GM23338 (cell line): ENCODE data around the gene RNGTT. TPM values are rescaled to one million over a fixed set of nuclear protein-coding genes. Genes with fewer than 3 reads are reported as not detected.

ENCODE experiments used
- ATAC-seq: fragments of 200-7000 bp; cut with Tn5 transposase; 3 replicates; pipeline ENCODE4 v1.9.1; 2020
- DNase-seq: peaks from one replicate; pipeline ENCODE4 v3.0.0-alpha.2; 2015; ENCODE audit warnings: low spot score
- H2AFZ ChIP-seq: fragments of 200-600 bp; sonication (generic); 2 replicates; pipeline ENCODE4 v1.8.0; 2016; ENCODE audit warnings: antibody characterized with exemption, mild to moderate bottlenecking, moderate library complexity
- H3F3A ChIP-seq: fragments of 200-600 bp; sonication (generic); replicated peaks from 2 replicates; pipeline ENCODE4 v1.8.0; 2017; ENCODE audit warnings: antibody characterized with exemption, mixed run types, low read depth
- H3K27ac ChIP-seq: fragments of 200-600 bp; sonication (generic); 2 replicates; pipeline ENCODE4 v1.6.1; 2016; ENCODE audit warnings: low read depth
- H3K27me3 ChIP-seq: fragments of 200-600 bp; sonication (generic); 2 replicates; pipeline ENCODE4 v1.8.0; 2016; ENCODE audit warnings: mild to moderate bottlenecking, mixed run types, moderate library complexity; ENCODE audit not compliant: insufficient read depth
- H3K36me3 ChIP-seq: fragments of 200-600 bp; sonication (generic); 2 replicates; pipeline ENCODE4 v1.8.0; 2016; ENCODE audit warnings: mild to moderate bottlenecking; ENCODE audit not compliant: insufficient read depth
- H3K4me1 ChIP-seq: fragments of 200-600 bp; sonication (generic); 2 replicates; pipeline ENCODE4 v1.8.0; 2016; ENCODE audit warnings: mild to moderate bottlenecking, moderate library complexity; ENCODE audit not compliant: insufficient read depth
- H3K4me2 ChIP-seq: fragments of 200-600 bp; sonication (generic); 2 replicates; pipeline ENCODE4 v1.7.1; 2017; ENCODE audit warnings: mixed run types
- H3K4me3 ChIP-seq: fragments of 200-600 bp; sonication (generic); 2 replicates; pipeline ENCODE4 v1.6.1; 2016; ENCODE audit warnings: mixed run types
- H3K79me2 ChIP-seq: fragments of 200-600 bp; sonication (generic); replicated peaks from 2 replicates; pipeline ENCODE4 v1.8.0; 2017; ENCODE audit warnings: mild to moderate bottlenecking; ENCODE audit not compliant: insufficient read depth
- H3K9me2 ChIP-seq: fragments of 200-600 bp; sonication (generic); 2 replicates; pipeline ENCODE4 v1.8.0; 2017; ENCODE audit not compliant: insufficient read depth
- H4K20me1 ChIP-seq: fragments of 200-600 bp; sonication (generic); replicated peaks from 2 replicates; pipeline ENCODE4 v1.8.0; 2017; ENCODE audit warnings: mild to moderate bottlenecking; ENCODE audit not compliant: insufficient read depth
- H3K27ac Mint-ChIP-seq: 2 replicates; pipeline ENCODE4 v1.8.0; 2020; ENCODE audit warnings: inconsistent platforms, mild to moderate bottlenecking, moderate library complexity, mixed read lengths
- H3K27me3 Mint-ChIP-seq: 3 replicates; pipeline ENCODE4 v1.8.0; 2022; ENCODE audit warnings: low read depth, mild to moderate bottlenecking, moderate library complexity, mixed read lengths, inconsistent platforms; ENCODE audit not compliant: insufficient read depth, poor library complexity
- H3K36me3 Mint-ChIP-seq: 3 replicates; pipeline ENCODE4 v1.8.0; 2021; ENCODE audit warnings: low read depth, mild to moderate bottlenecking, inconsistent platforms, moderate library complexity, mixed read lengths
- H3K4me1 Mint-ChIP-seq: 3 replicates; pipeline ENCODE4 v1.8.0; 2020; ENCODE audit warnings: mild to moderate bottlenecking, inconsistent platforms, mixed read lengths
- H3K4me3 Mint-ChIP-seq: 3 replicates; pipeline ENCODE4 v1.8.0; 2021; ENCODE audit warnings: moderate library complexity, mild to moderate bottlenecking, inconsistent platforms, mixed read lengths
- H3K9me3 Mint-ChIP-seq: 3 replicates; pipeline ENCODE4 v1.8.0; 2020; ENCODE audit warnings: moderate library complexity, mild to moderate bottlenecking, inconsistent platforms, mixed read lengths
- CTCF ChIP-seq, 2 experiments: fragments of 200-600 bp in 1 of 2; sonication (generic) in 1 of 2; conservative IDR thresholded peaks; 2 replicates each; pipeline versions ENCODE4 v1.5.1 to v1.6.1; 2016 to 2017; ENCODE audit warnings: antibody characterized with exemption in 2 of 2, low read depth in 2 of 2, mild to moderate bottlenecking in 2 of 2, moderate library complexity in 1 of 2
- EZH2 ChIP-seq: fragments of 200-600 bp; sonication (generic); IDR thresholded peaks from one replicate; pipeline ENCODE4 v1.8.0; 2017; ENCODE audit warnings: antibody characterized with exemption, mild to moderate bottlenecking, low read depth; ENCODE audit not compliant: unreplicated experiment
- JUNB ChIP-seq: IDR thresholded peaks from one replicate; pipeline ENCODE4 v1.6.1; 2016; ENCODE audit warnings: antibody characterized with exemption; ENCODE audit not compliant: unreplicated experiment
- NANOG ChIP-seq: IDR thresholded peaks from 2 replicates; pipeline ENCODE4 v1.6.1; 2016; ENCODE audit warnings: antibody characterized with exemption, borderline replicate concordance
- POLR2AphosphoS5 ChIP-seq: IDR thresholded peaks from 2 replicates; pipeline ENCODE4 v1.6.1; 2016; ENCODE audit warnings: antibody characterized with exemption, low read depth
- ZNF331 ChIP-seq: fragments of 250-450 bp; sonication (Bioruptor Pico); IDR thresholded peaks from 2 replicates; pipeline ENCODE4 v1.5.0; 2020; ENCODE audit warnings: low read depth, mild to moderate bottlenecking, moderate library complexity
- ZNF462 ChIP-seq: fragments of 250-450 bp; sonication (Bioruptor Pico); IDR thresholded peaks from 2 replicates; pipeline ENCODE4 v1.5.0; 2020; ENCODE audit warnings: mild to moderate bottlenecking, moderate library complexity
- polyA plus RNA-seq: library from polyadenylated mRNA; unstranded; fragments of >200 nt; fragmentation: Nextera tagmentation; extraction: Ambion mirVana; gene quantifications from 2 replicates; pipeline ENCODE4 v1.2.1, GENCODE V29; 2016
- small RNA-seq: library from RNA; depleted of rRNA; stranded (forward); fragments of <200 nt; gene quantifications from one replicate; pipeline ENCODE3, GENCODE V24; 2014; ENCODE audit warnings: low replicate concordance
- total RNA-seq: library from RNA; depleted of rRNA; stranded (reverse); fragments of >200 nt; shearing (Covaris generic); gene quantifications from 2 replicates; pipeline ENCODE4 v1.2.3, GENCODE V29; 2014; rRNA removed

The RNGTT gene
- total and polyA plus RNA-seq, 2 experiments from 2014 or later: 11.2 to 29.2 TPM

GRCh38 chr6:88561954-88562315 lies 401.5 kb downstream of the RNGTT start (continued):
- no peak for TF ChIP-seq ZNF462

GRCh38 chr6:88561034-88561953 lies 402.1 kb downstream of the RNGTT start:
- peaks cover 2% of the 10 kb centered on the region for H3K9me3 Mint-ChIP-seq
- no peaks in the 10 kb centered on the region; the same call in 2 of the 3 replicates for H3K36me3 Mint-ChIP-seq
- H3K4me1 Mint-ChIP-seq: peaks cover 20% of the 10 kb centered on the region
- Histone ChIP-seq H3K4me1 (no peaks in the 10 kb centered on the region), H3K4me3 (no peak overlapping the region), H3K79me2 (no peaks in the 10 kb centered on the region), H3F3A (no peaks in the 10 kb centered on the region), H3K36me3 (no peaks in the 10 kb centered on the region), H3K9me2 (no peaks in the 10 kb centered on the region), H3K4me2 (no peak overlapping the region), H3K27ac (no peak overlapping the region), H2AFZ (peak overlapping the region; percentile 80; the same call in 1 of the 2 replicates), H4K20me1 (no peaks in the 10 kb centered on the region), H3K27me3 (no peaks in the 10 kb centered on the region)
- DNase-seq (no peak), ATAC-seq (no peak)
- peak overlapping the region; percentile 23; the same call in 1 of the 2 replicates for H3K27ac Mint-ChIP-seq
- H3K4me3 Mint-ChIP-seq: no peak overlapping the region
- no peak for TF ChIP-seq CTCF (conservative IDR thresholded peaks at IDR 0.05; ENCODE audit: low read depth in 2 of 2)
- no peak for TF ChIP-seq NANOG
- TF ChIP-seq JUNB: no peak
- TF ChIP-seq ZNF331 (CRISPR knock-in tag): no peak
- no peak for TF ChIP-seq EZH2
- TF ChIP-seq POLR2AphosphoS5: no peak
- H3K27me3 Mint-ChIP-seq: peaks cover 1% of the 10 kb centered on the region

Small RNA genes lying within 50 kb of the gene (small RNA-seq; reads per million reads assigned to genes)
- gene AL079342.1: not detected
- gene RF00045: not detected

Other genes with a start within 250 kb of the RNGTT start
- 38.6 and 40.7 TPM in 2 replicates for gene PNRC1, start 117.1 kb upstream of the RNGTT start, total RNA-seq
- gene PNRC1, start 117.1 kb upstream of the RNGTT start, polyA plus RNA-seq: 33.7 and 35.0 TPM in 2 replicates
- 2.6 and 3.6 TPM in 2 replicates for gene SRSF12, start 154.5 kb upstream of the RNGTT start, total RNA-seq
- 2.3 and 3.6 TPM in 2 replicates for gene SRSF12, start 154.5 kb upstream of the RNGTT start, polyA plus RNA-seq
- 10.2 and 13.9 TPM in 2 replicates for gene PM20D2, start 182.4 kb upstream of the RNGTT start, total RNA-seq
- gene PM20D2, start 182.4 kb upstream of the RNGTT start, polyA plus RNA-seq: 3.4 and 4.4 TPM in 2 replicates